Gastroesophageal sphincter (tissue), 4 donors: ENCODE results near the gene PTPRN2. TPM values are rescaled to one million over a fixed set of nuclear protein-coding genes. Genes with fewer than 3 reads are reported as not detected.

Experiments
- ATAC-seq: fragments of 150-250 bp; one replicate; pipeline ENCODE4 v1.9.1; 2016; ENCODE audit warnings: mild to moderate bottlenecking, moderate library complexity
- H3K27ac ChIP-seq, 4 donors: fragments of 200-600 bp; sonication (generic) in 3 of 4; 1 replicate in 3 of 4; 2 replicates in 1 of 4; pipeline ENCODE4 v1.5.1; 2016 to 2019
- H3K27me3 ChIP-seq: fragments of 200-600 bp; sonication (generic); one replicate; pipeline ENCODE4 v1.5.1; 2019
- H3K36me3 ChIP-seq, 2 donors: fragments of 200-600 bp; sonication (generic); one replicate each; pipeline ENCODE4 v1.5.1; 2019; ENCODE audit warnings: control low read depth in 1 of 2
- H3K4me1 ChIP-seq, 3 donors: fragments of 200-600 bp; sonication (generic); 1 replicate in 2 of 3; 2 replicates in 1 of 3; pipeline ENCODE4 v1.5.1; 2016 to 2019; ENCODE audit warnings: control low read depth in 2 of 3
- H3K4me3 ChIP-seq, 2 donors: fragments of 200-600 bp; sonication (generic); one replicate each; pipeline ENCODE4 v1.5.1; 2019; ENCODE audit warnings: mild to moderate bottlenecking in 1 of 2, moderate library complexity in 1 of 2
- H3K9me3 ChIP-seq, 3 donors: fragments of 200-600 bp; sonication (generic); one replicate each; pipeline ENCODE4 v1.5.1; 2017 to 2019; ENCODE audit warnings: control low read depth in 2 of 3
- CTCF ChIP-seq, 4 experiments: fragments of 200-600 bp in 2 of 4; fragments of 450-650 bp in 2 of 4; sonication (generic) in 1 of 4; IDR thresholded peaks; one replicate each; pipeline ENCODE4 v1.5.1; 2017 to 2019; ENCODE audit warnings: antibody characterized with exemption in 4 of 4, mild to moderate bottlenecking in 2 of 4, moderate library complexity in 2 of 4
- EP300 ChIP-seq: sonication (generic); formaldehyde crosslinking; IDR thresholded peaks from one replicate; pipeline ENCODE4 v1.6.1; 2017; ENCODE audit warnings: antibody characterized with exemption, mild to moderate bottlenecking
- POLR2A ChIP-seq, 2 donors: fragments of 450-650 bp; IDR thresholded peaks; one replicate each; pipeline ENCODE4 v1.6.1; 2017; ENCODE audit warnings: antibody characterized with exemption in 2 of 2, mild to moderate bottlenecking in 2 of 2, moderate library complexity in 1 of 2
- POLR2AphosphoS5 ChIP-seq: sonication (generic); formaldehyde crosslinking; IDR thresholded peaks from one replicate; pipeline ENCODE4 v1.6.1; 2017; ENCODE audit warnings: antibody characterized with exemption
- WGBS, 2 donors: methylation state at CpG; one replicate each; pipeline ENCODE4 v1.1.5; 2018; ENCODE audit warnings: low coverage in 1 of 2; 5-methylcytosine and 5-hydroxymethylcytosine counted together
- total RNA-seq, 4 donors: library from RNA; depleted of rRNA; stranded (reverse); fragments of >200 nt; gene quantifications; one replicate each; pipeline ENCODE4 v1.1.0, GENCODE V29; 2016

PTPRN2 gene
- total RNA-seq, 4 donors from 2014 or later = 1.7 to 4.7 (median 3.3) TPM

DNA sequence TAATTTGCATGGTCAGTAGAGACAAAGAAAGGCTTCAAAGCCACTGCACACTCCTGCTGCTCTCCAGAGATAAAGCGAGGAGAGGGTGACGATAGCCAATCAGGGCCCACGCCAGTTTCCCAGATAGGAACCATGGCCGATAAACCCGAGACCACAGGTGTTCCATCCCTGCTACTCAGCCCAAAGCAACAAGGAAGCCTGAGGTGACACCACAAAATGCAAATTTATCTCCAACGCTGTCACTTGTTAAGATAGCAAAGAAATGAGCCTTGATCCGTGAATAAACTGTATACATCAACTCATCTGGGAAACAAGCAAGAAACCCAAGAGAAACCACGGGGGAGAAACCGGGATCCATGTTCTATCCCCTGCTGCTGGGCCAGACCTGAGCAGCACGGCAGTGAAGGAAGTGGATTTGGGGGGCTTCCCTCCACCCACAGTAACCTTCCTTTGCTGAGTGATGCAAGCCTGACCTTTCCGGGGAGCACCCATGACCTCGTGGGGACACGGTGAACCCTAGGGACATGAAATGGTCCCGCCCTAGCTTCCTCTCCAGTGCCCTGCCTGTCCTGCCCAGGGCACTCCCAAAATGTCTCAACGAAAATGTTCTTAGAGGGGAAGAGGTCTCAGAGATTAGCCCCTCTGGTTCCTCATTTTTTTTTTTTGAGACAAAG, 164.6 kb downstream of the PTPRN2 start:
- 82 to 86% methylated on average over 11 to 14 of the region's 15 CpGs for WGBS, 2 donors
- no peaks in the 10 kb centered on the region for H3K27me3 ChIP-seq
- no peak overlapping the region for H3K4me3 ChIP-seq
- no peaks in the 10 kb centered on the region for H3K9me3 ChIP-seq
- no peak for ATAC-seq
- H3K4me1 ChIP-seq = no peaks in the 10 kb centered on the region
- H3K36me3 ChIP-seq = no peaks in the 10 kb centered on the region
- H3K27ac ChIP-seq = no peak overlapping the region
- TF ChIP-seq POLR2A (IDR thresholded peaks at IDR 0.05) (no peak), CTCF (IDR thresholded peaks at IDR 0.05) (no peak), EP300 (no peak), POLR2AphosphoS5 (no peak)

DNA sequence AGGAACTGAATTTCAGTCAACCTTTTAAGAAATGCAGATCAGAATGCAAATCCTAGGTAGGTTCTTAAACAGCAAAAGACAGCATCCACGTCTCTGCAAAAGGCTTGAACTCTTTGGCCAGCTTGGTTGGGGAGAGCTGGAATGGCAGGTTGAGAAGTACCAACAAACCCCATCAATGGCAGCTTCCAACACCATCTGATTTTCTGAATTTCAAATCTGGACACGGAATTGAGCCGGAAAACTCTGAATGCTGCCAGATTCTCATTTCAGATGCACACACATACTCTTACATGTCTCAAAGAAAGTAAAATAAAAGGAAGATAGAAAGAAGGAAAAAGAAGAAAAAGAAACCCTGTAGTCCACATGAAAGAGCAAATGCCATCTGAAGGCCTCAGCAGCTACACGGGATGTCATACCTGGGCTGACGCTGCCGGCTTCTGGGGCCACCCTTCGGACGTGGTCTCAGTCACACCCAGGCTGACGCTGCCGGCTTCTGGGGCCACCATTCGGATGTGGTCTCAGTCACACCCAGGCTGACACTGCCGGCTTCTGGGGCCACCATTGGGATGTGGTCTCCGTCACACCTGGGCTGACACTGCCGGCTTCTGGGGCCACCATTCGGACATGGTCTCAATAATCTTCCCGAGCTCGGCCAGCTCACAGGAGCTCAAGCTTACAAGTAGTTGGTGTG, 165.3 kb downstream of the PTPRN2 start:
- no peak for TF ChIP-seq EP300
- TF ChIP-seq POLR2A (IDR thresholded peaks at IDR 0.05) = no peak
- TF ChIP-seq POLR2AphosphoS5 = no peak
- no peak for TF ChIP-seq CTCF (IDR thresholded peaks at IDR 0.05)
- H3K4me3 ChIP-seq = no peak overlapping the region
- no peaks in the 10 kb centered on the region for H3K4me1 ChIP-seq
- H3K36me3 ChIP-seq = no peaks in the 10 kb centered on the region
- H3K27me3 ChIP-seq = no peaks in the 10 kb centered on the region
- H3K9me3 ChIP-seq = no peaks in the 10 kb centered on the region
- ATAC-seq = no peak
- WGBS, 2 donors = 82 to 90% methylated on average over 3 to 12 of the region's 17 CpGs
- no peak overlapping the region for H3K27ac ChIP-seq

DNA sequence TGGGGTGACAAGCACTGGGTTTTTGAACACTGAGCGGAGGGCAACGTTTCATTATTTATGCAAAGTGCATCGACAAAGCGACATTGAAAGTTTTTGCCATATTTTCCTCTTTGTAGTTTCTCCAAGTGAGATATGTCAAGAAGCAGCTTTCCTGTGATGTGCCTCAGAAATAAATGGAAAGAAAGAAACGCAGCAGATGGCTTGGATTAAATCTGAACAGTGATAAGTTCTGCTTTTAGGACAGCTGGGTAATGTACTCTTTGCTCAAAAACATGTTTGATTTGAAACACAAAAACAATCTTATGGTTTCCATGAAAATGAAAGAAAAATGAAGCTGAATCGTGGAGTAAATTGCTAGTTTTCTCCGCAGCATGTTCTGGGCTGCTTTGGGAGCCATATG, 166.3 kb downstream of the PTPRN2 start:
- WGBS, 2 donors = 47 to 57% methylated on average over 7 of the region's 7 CpGs

DNA sequence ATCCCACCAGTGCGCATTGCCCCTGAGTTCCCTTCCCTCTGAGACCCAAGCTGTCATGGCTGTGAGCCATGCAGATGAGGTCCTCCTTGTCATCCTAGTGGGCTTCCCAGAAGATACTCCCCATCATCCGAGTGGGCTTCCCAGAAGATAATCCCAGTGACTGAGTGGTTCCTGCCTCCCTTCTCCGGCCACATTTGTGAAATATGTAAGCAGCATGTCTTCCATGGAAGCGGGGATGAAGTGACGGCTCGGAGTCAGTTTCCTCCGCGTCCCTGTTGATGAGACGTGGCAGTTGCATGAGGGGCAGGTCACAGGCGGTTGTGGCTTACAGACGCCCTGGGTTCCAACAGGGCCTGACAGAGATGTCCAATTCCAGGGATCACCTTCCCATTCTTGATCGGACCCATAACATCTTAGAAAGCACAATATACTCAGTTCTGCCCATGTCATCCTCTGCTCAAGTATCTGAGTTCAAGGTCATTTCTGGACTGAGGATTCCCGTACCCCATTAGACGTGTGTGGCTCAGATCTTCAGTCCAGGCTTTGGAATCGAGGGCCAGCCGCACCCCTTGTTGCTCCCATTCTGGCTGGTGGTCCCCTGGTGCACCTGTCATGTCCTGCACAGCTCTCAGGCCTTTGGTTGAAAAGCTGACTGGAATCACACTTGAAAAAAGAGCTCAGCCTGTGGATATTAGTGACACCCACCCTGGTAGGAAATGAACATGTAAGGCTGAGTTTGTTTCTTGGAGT, 166.9 kb downstream of the PTPRN2 start:
- ATAC-seq = no peak
- Histone ChIP-seq H3K9me3 (no peaks in the 10 kb centered on the region), H3K4me1 (no peaks in the 10 kb centered on the region), H3K27ac (no peak overlapping the region), H3K36me3 (no peaks in the 10 kb centered on the region), H3K4me3 (no peak overlapping the region), H3K27me3 (no peaks in the 10 kb centered on the region)
- TF ChIP-seq POLR2AphosphoS5 (no peak), POLR2A (IDR thresholded peaks at IDR 0.05) (no peak), CTCF (IDR thresholded peaks at IDR 0.05) (no peak), EP300 (no peak)
- 87 to 94% methylated on average over 6 to 15 of the region's 16 CpGs for WGBS, 2 donors

More for the DNA sequence above, 166.3 kb downstream of the PTPRN2 start:
- Histone ChIP-seq H3K4me1 (no peaks in the 10 kb centered on the region), H3K4me3 (no peak overlapping the region), H3K27ac (no peak overlapping the region), H3K9me3 (no peaks in the 10 kb centered on the region), H3K36me3 (no peaks in the 10 kb centered on the region), H3K27me3 (no peaks in the 10 kb centered on the region)
- no peak for ATAC-seq
- TF ChIP-seq POLR2AphosphoS5 = no peak
- no peak for TF ChIP-seq EP300
- TF ChIP-seq CTCF (IDR thresholded peaks at IDR 0.05) = no peak
